Stimulated activated CD4-positive, alpha-beta T cell treated with anti-CD3 and anti-CD28 coated beads, Interleukin-15, amount 100 ng/mL, for 24 hours (primary cell): ENCODE results near the gene COA8.
"Not testable (repeated sequence)": the region's sequence is repeated elsewhere in the genome, so short reads cannot be mapped to it uniquely, and the experiment has no call there.

Experiments
- DNase-seq: peaks from one replicate; pipeline ENCODE4 v3.0.0-alpha.2; 2020

The COA8 gene

DNA sequence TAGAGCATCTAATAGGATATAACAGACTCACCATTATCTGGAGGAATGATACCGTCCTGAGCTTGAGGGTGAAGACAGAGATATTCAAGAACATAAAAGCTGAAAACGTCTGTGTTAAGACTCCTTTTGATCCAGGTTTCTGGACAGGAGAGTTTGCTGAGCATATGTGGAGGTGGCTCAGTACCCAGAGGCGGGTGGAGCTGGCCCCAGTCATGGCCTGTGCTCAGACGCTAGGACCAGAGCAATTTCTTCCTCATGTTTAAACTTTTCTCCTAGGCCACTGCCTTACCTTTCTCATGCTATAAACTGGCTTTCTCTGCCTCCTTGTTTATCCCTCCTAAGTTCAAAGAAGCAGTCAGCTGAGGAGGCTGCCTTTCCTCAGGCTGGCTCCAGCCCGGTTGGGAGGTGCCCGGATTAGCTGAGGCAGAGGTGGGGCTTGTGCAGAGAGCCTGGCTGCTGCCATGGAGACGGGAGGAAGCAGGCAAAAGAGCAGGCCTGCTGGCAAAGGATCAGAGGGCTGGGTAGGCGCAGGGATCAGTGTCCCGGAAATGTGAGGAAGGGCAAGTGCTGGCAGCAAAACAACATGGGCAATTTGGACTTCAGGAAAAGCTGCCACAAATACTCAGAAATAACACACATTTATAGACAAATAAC, 13.7 kb downstream of the COA8 start:
- DNase-seq: no peak

DNA sequence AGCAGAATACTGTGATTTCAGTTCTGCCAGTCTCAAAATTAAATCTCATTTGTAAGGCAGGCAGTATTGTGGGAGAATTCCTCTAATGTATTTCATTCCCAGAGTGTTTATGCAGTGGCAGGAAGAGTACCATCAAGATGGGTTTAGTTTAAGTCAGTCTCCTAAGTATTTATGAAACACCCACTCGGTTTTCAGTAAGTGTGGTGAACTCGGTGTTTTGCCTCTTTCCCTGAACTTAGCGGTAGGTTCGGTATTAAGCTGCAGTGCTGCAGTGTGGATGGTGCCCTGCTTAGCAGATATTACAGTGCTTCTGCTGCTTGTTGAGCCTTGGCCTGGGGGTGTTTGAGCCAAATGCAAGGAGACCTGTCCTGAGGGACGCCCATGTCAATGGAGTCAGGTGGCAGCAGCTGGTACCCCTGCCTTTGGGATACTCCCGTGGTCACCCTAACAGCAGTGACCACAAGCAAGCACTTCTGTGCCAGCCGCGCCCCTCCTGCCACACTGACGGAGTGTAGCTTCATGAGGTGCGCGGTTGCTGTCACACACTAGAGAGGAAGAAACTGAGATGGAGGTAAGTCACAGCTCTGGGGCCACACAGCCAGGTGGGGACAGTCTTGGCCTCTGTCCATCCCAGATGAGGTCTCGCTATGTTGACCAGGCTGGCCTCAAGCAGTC, 15.8 kb downstream of the COA8 start:
- DNase-seq: no peak

DNA sequence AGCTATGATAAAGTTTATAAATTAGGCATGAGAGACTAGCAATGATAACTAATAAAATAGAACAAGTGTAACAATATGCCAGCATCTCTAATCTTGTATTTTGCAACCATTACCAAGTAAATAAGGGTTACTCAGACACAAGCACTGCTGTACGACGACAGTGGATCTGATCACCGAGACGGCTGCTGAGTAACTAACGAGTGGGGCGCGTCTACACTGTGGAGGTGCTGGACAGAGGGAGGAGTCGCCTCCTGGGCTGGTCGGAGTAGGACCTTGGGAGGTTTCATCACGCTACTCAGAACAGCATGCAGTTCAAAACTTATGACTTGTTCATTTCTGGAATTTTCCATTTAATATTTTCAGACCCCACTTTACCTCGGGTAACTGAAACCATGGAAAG, 18.4 kb downstream of the COA8 start:
- no peak for DNase-seq

DNA sequence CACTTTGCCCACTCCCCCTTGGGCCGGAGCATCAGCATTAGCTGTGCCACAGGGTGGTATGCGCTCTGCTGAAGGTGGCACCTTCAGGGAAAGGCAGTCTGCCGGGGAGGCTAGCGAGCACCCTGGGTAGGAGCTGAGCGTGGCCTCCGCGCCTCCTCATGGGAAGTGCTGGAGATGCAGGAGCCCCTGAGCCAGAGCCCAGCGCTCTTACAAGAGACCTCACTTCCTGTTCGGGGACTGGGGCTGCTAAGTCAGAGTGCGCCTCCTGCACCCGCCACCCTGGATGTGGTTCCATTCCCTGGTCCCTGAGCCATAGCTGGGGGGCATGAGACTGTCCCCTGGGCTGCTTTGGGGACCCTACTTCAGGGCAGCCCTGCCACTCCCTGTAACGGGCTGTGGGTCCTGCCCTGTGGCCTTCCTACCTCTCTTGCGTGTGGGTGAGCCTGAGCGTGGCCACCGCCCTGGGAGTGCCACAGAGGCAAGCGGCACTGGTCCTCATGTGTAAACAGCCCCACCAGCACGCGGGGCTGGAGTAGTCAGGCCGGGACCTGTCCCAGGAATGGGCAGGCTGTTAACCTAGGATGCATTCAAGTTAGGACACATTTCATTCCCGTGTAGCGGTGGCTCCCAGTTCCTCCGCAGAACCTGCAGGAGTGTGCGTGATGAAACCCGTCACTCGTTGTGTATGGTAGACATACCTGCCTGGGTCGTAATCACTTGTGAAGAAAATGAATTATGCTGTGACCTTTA, 19.4 kb downstream of the COA8 start:
- DNase-seq: no peak

DNA sequence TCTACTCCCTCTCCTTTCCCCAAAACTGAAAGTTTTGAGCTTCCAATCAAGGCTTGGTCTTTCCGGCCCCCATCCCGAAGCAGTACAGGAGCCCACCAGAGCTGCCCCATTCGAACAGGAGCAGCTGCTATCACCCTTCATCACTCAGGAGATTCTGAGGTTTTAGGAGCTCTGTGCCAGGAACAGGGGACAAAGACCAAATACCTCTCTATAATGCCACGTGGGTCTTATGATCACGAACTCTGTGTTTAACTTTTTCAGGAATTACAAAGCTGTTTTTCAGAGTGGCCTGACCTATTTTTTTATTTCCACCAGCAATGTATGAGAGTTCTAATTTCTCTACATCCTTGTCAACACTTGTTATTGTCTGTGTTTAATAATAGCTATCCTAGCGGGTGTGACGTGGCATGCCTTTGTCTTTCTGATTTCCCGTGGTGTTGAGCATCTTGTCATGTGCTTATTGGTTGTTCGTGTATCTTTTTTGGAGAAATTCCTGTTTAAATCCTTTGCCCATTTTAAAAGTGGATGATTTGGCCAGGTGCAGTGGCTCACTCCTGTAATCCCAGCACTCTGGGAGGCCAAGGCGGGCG, 21.7 kb downstream of the COA8 start:
- DNase-seq: no peak

DNA sequence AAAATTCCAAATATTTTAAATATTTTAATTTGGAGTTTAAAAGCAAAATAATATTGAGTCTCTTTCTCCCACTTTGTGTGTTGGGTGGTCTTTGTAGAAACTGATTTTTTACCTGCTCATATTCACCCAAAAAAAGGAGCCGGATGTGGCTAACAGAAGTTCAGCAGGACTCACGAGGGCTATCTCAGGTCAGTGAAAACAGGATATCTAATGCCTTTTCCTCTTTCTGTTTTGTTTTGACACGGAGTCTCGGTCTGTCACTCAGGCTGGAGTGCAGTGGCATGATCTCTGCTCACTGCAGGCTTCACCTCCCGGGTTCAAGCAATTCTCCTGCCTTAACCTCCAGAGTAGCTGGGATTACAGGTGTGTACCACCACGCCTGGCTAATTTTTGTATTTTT, 30.8 kb downstream of the COA8 start:
- no peak for DNase-seq

DNA sequence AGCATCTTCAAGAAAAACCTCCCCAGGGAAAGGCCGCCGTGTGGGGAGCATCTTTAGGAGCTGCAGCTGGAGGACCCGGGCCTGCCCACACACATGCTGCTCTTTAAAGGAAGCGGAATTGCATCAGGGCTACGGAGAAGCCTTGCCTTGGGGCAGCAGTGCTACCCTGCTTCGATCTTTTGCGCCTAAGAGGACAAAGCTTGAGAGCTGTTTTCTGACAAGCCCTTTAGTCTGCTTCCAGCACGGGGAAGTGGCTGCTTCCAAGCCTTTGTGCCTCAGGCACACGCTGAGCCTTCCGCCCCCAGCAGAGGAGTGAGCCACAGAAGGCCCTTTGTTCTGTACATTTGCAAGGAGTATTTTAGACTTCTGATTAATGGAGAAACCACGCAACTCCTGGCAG, 31.5 kb downstream of the COA8 start:
- no peak for DNase-seq

DNA sequence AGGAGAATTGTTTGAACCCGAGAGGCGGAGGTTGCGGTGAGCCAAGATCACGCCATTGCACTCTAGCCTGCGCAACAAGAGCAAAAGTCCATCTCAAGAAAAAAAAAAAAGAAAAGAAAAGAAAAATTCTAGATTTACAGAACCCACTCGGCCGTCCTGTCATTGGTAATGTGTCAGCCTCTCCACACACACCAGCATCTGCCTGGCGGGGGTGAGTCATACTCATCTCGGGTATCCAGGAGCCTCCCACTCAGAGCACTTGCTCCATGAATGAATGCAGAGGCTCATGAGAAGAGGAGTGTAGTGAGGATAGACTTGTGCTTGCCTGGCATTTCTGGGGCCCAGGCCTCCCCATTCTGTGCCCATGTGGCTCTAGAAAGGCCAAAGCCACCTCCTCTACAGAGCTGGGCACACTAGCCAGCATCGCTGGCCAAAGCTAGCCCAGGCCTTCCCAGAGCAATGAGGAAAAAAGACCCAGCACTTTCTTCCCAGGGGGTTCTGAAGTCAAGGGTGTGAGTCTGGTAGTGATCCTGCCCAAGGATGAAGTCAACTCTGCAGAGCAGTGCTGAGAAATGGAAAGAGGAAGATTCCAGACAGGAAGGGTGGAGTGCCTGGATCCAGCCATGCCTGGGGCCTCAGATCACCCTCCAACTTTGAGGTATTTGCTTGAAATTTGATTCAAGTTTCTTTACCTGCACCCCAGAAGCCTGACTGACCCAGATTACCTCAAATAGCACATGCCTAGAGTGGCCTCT, 35.0 kb downstream of the COA8 start:
- DNase-seq: peak; percentile 25

DNA sequence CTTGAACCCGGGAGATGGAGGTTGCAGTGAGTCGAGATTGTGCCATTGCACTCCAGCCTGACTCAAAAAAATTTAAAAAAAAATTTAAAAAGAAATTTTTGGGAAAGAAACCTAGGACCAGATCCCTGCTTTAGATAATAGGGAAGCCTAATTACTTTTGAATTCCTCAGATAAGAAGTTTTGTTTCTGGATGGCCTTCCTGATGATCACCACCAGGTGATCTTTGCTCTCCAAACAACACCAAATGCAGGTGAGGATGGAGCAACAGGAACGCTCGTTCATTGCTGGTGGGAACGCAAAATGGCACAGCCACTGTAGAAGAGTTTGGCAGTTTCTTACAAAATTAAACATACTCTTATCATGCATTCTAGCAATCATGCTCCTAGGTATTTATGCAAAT, 37.7 kb downstream of the COA8 start:
- no peak for DNase-seq

DNA sequence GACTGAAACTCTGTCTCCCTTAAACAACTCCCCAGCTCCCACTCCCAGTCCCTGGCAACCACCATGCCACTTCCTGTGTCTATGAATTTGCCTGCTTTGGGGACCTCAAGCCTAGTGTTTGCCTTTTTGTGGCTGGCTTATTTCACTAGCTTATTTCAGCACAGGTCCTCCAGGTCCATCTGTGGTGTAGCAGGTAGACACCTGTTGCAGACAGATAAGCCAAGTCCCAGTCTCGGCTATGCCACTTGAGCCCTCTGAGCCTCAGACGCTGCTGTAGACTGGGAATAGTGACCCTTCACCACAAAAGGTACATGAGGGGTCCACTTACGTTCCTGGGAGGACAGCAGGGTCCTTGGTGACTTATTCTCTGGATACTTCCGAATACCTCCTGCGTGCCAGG, 41.9 kb downstream of the COA8 start:
- no peak for DNase-seq

DNA sequence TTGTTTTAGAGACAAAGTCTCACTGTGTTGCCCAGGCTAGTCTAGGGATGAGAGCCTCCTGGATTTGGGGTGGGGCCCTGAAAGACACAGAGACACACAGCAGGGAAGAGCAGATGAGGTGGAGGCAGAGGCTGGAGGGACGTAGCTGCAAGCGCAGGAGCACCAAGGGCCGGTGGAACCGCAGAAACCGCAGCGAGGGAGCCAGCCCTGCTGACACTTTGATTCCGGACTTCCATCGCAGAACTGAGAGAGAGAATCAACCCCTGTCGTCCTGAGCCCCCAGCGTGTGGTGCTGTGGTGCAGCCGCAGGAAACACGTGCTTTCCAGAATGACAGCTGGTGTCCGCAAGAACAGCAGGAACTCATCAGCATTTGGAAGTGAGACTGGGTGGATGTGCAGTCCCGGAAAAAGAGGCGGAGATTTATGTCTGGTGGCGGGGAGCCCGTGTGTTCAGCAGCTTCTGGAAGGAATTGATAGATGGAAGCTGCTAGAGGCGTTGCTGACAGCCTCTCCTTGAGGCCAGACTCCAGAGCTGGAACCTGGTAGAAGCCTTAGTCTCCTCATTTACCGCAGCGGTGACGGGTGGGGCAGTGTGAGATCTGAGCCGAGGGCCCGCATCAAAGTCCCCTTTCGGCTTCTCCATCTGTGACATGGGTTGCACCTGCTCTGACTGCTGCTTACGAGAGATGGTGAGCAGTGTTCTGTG, 44.4 kb downstream of the COA8 start:
- DNase-seq: peak; percentile 72

DNA sequence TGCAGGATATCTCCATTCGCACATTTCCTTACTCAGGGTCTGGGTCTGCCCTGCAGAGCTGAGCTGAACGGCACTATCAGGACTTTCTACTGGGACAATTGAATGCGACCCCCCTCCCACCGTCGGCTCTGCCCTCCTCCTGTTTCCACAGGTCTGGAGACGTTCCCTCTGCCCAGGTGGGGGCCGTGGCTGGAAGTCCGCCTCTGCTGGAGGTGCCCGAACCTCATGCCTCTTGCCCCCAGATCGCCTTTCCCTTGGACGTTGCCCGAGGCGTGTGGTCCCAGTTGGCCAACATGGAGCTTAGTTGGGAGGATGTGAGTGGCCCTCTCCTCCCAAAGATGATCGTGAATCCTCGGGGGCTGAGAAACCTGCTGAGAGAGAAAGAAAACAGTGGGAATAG, 45.1 kb downstream of the COA8 start:
- no peak for DNase-seq

DNA sequence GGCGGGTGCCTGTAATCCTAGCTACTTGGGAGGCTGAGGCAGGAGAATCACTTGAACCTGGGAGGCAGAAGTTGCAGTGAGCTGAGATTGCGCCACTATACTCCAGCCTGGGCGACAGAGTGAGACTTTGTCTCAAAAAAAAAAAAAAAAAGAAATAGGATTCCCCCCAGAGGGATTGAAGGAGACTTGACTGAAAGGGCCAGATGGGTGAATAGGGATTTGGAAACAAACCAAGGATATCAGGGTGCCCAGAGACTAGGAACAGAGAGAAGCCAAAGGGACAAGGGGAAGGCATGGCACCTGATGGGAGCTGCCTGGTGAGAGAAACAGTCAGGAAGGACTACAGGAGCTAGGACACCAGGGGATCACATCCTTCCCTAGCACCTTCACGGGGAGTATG, 46.3 kb downstream of the COA8 start:
- DNase-seq: not testable (repeated sequence)

DNA sequence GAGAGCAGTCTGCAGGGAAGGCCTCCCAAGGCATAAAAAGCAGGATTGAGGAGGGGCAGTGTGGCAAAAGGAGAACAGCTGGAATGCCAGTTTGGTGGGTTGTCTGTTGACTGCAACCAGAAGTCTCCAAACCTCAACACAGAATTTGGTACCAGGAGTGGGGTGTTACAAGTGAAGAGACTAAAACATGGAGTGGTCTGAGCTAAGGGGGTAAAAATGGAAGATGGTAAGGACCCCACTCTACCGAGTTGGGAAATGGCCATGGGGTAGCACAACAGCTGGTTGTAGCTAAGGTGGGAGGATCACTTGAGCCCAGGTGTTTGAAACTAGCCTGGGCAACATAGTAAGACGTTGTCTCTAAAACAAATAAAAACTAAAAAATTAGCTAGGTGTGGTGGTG, 48.5 kb downstream of the COA8 start:
- no peak for DNase-seq

DNA sequence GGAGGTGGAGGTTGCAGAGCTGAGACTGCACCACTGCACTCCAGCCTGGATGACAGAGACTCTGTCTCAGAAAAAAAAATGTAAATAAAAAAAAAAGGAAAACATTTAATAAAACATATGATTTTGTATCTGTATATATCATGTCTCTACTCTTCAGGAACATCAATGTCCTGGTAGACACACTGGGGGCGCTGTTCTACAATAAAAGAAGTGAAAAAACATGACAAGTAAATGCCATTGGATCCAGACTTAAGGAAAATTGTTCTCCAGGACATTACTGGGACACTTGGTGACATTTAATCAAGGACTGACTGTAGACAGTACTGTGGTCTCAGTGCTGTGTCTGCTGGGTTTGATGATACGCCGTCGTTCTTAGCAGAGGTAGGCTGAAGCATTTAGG, 50.8 kb downstream of the COA8 start:
- no peak for DNase-seq

DNA sequence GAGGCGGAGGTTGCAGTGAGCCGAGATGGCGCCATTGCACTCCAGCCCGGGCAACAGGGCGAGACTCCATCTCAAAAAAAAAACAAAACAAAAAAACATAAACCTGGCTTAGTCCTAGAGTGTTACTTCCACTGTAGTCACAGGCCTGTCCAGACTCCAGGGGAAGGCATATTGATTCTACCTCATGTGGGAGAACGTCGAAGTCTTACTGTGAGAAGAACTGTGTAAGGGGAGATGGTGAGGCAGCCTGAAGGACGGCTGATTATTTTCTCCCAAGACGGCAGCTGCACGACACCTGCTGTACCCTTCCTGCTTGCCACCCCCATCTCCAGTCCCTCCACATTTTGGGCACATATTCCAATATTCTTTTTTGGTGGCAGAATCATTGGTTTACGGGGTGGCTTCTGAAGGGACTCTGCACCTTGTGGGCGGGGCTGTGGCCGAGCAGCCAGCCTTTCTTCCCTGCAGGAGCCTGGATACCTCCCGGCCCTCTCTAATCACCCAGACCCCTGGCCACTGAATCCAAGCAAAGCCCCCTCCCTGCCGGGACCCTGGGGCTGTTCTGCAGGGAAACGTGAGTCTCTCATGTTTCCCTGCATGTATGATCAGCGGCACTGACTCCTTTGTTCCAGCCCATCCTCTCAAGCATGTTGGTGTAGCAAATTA, 54.0 kb downstream of the COA8 start:
- DNase-seq: no peak

DNA sequence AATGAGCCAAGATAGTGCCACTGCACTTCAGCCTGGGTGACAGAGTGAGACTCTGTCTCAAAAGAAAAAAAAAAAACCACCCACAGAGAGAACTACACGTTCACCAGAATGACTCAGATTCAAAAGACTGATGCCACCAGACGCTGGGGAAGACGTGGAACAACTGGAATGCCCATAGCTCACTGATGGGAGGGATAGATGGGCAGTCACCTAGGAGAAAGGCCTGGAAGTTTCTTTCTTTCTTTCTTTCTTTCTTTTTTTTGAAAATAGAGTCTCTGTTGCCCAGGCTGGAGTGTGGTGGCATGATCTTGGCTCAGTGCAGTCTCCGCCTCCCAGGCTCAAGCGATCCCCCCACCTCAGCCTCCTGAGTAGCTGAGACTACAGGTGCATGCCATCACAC, 56.3 kb downstream of the COA8 start:
- DNase-seq: no peak

DNA sequence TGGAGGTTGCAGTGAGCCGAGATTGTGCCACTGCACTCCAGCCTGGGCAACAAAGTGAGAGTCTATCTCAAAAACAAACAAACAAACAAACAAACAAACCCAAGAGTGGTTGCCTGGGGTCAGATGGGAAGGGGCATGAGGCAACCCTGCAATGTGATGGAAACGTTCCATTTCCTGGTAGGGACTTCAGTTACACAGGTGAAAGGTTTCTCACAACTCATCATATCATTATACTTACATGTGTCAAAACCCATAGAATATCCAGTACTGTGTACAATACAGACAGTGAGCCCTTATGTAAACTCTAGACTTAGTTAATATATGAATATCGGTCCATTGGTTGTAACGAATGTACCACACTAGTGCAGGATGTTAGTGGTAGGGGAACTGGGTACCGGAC, 59.1 kb downstream of the COA8 start:
- DNase-seq: no peak

DNA sequence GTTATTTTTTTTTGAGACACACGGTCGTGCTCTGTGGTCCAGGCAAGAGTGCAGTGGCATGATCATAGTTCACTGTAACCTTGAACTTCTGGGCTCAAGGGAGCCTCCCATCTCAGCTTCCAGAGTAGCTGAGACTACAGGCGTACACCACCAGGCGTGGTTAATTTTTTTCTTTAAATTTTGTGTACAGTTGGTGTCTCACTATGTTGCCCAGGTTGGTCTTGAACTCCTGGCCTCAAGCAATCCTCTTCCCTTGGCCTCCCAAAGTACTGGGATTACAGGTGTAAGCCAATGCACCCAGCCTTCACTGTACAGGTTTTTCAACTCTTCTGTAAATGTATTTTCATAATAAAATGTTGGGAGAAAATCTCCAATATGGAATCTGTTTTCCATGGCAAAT, 60.5 kb downstream of the COA8 start:
- no peak for DNase-seq

DNA sequence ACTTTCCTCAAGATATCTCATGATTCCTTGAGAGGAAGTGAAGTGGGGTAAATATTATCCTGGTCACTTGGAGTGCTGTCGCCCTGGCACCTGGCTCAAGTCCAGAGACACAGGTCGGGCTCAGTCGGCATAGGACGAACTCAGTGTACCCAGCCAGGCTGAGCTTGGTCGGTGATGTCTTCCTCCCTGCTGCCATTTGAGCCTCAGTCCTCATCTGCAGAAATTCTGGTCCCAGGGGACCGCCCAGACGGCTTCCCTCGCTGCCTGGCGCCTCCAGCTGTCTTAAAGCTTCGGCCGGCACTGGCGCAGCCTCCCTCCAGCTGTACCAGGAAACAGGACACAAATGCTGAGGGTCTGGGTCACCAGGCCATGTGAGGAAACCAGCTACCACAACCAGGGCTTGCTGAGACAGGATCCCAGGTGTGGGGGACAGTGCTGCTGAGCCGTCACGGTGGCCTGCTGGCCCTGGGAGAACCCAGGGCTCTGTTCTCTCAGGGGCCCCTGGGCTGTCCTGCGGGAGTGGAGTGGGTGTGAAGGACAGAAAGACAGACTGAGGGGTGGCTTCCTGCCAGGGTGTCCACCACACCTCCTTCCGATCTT, 61.2 kb downstream of the COA8 start:
- DNase-seq: no peak

DNA sequence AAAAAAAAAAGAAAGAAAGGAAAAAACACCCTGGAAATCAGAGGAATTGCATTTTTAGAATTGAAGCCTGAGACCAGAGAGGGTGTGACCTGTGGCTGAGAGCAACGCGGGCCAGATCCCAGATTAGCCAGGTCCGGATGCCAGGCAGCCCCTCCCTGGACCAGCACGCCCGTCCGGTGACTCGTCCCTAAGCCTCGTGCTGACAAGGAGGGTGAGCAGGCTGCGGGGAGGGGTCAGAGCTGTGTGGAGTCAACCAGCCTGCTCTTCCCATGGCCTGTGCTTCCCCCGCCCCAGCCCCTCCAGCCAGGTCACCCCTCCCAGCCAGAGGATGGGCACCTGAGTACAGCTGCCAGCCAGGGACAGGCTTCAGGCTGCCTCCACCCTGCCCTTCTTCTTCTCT, 62.1 kb downstream of the COA8 start:
- DNase-seq: peak; percentile 40
